GM19351 (cell line): Measurements from ENCODE around the gene IL1F10.

Source experiments
- ATAC-seq: cut with Tn5 transposase; IDR thresholded peaks from one replicate; pipeline ENCODE4 v1.9.1; 2021; ENCODE audit warnings: mild to moderate bottlenecking, moderate library complexity; ENCODE audit not compliant: unreplicated experiment

The IL1F10 gene

GRCh38 chr2:113111823-113112287 lies 44.1 kb downstream of the IL1F10 start:
- ATAC-seq, result no peak

DNA sequence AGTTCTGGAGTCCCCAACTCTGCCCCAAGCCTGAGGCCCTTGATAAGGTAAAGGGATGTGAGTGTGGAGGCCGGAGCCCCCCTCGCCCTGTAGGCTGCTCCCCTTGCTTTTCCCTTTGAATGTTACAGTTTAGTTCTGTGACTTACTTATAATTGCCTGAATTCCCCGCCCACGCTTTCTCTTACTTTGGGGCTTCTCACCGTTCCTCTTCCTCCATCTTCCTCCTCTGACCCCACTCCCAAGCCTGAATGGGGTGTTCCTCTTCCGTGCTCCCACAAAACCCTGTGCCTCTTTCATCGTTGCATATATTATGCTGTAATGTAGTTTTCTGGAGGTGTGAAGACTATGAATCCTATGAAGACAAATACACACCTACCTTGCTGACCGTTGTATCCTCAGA lies 44.7 kb downstream of the IL1F10 start:
- ATAC-seq, result no peak

GRCh38 chr2:113112871-113113270 lies 45.1 kb downstream of the IL1F10 start:
- ATAC-seq, result no peak

DNA sequence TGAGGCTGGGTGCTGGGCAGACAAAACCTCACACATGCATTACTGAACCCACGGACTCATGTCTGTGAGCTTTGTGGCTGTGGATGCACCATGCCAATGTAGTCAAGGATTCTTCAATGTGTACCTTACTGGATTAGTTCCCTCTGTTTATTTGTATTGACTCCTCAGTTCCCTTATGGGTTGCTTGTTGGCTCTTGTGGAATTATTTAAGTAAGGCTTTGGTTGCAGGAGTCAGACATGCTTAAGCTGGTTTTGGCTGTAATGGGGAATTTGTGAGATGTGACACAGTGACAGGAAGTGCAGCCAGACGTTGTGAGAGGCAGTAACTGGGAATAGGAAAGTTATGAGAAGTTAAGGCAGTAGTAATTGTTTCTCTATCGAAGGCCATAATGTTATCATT lies 46.0 kb downstream of the IL1F10 start:
- ATAC-seq, result no peak

DNA sequence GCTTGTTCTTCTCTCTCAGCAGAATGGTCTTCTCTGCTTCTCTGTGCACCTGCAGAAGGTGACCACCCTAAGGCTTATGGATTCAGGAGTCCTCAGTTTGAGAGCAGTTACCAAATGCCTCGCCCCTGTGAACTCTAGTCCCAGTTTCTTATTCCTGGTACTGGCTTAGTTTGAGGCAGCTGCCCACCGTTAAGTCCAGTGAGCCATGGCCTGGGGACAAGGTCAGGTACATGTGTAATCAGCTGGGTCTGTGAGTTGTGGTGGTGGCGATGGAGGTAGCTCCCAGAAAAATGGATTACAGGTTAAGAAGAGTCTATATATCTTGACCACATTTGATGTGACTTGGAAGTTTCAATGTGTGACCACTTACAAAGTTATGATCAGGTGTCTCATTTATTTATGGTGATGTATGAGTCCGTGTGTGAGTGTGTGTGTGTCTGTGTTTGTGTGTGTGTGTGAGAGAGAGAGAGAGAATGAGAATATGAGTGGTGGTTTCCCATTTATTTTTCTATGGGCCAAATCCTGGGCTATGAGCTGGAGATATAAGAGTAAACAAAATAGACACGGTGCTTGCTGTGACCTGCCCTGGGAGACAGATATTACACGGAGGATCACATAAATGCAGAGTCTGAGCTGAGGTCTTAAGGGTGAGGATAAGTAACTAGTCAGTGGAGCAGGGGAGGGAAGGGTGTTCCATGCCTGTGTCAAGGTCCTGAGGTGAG lies 46.6 kb downstream of the IL1F10 start:
- ATAC-seq, result no peak

GRCh38 chr2:113114996-113115395 lies 47.2 kb downstream of the IL1F10 start:
- no peak for ATAC-seq

DNA sequence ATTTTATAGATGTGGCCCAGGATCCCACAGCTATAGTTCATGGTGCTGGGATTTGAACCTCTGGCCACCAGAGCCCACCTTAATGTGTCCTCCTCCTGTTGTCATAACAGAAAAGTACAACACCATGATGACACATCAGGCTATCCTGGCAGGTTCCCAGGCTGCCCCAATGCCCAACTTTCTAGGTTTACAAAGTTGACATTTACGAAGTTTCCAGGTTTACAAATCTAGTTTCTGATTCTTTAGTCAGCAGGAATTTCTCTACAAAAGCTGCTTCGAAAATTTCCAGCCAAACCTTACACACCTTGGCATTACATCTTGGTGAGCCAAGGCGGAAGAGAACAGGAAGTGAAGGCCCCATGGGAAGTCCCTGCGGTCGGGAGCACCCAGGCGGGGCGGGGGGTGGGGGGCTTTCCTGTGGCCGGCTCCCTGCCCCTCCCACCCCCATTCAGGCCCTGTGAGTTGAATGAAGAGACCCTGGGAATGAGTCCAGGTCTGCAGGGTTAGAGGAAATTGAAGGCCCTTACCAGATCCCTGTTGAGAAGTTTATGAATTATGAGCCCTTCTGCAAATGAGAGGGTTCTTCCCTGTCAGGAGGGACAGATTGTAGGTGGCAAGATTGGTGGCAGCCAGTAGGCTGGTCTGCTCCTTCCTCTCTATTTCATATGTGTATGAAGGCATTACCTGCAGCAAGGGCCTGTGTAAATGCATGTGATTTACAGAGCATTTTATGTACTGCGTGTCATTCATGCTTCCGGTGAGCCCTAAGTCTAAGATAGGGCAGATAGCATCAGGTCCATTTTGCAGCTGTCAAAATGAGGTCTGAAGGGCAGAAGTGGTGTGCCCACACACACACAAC lies 48.6 kb downstream of the IL1F10 start:
- no peak for ATAC-seq

- no peak for ATAC-seq
Observed at GRCh38 chr2:113117541-113118262, 49.9 kb downstream of the IL1F10 start.

DNA sequence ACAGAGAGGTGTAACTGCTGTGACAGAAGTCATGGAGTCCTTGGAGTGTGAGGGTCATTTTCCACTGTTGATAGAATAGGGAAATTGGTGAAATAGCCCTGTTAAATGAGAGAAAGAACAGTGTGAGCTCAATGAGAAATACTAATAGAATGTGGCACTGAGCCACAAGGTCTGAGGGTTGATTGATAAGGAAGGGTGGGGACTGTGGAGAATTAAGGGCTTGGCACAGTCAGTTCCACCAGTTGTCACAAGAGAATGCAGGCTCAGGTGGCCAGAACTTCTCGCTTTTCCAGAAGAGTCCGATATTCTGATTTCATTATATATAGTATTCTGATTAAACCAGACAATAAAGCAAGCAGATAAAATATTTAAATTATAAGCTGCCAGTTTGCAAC lies 50.5 kb downstream of the IL1F10 start:
- no peak for ATAC-seq

DNA sequence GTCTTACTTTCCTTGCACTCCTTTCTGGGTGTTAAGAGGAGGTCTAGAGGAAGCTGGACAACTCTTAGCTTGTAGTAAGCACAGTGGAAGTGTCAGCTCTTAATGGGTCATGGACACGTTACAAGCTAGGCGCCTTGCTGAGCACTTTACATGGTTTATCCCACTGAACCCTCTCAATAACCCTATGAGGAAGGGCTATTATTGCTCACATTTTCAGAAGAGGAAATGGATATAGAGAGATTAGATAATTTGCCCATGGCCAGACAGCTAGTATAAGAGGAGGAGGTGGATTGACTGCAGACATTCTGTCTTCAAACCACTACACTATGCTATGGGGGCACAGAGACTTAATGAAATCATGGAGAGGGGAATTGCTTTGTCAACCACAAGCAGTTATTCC lies 51.3 kb downstream of the IL1F10 start:
- ATAC-seq, result no peak

GRCh38 chr2:113120861-113121260 lies 53.1 kb downstream of the IL1F10 start:
- no peak for ATAC-seq

DNA sequence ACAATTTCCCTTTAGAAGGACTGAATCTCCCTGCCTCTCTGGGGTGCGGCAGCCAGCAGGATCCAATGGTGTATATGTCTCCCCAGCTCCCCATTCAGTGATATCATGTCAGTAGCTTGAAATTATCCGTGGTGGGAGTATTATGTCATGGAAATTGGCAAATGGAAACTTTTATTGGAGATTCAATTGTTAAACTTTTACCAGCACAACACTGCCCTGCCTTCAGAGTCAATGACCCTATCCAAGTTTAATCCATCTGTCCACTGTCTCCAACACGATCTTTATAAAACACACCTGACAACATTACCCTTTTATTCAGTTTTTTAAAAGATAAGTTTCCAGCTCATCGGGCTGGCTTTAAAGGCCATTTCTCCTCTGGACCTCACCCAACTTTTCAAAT lies 54.6 kb downstream of the IL1F10 start:
- no peak for ATAC-seq

- ATAC-seq, result no peak
Observed at GRCh38 chr2:113123726-113124125, 56.0 kb downstream of the IL1F10 start.

- ATAC-seq, result peak; percentile 59
Observed at GRCh38 chr2:113124181-113124961, 56.6 kb downstream of the IL1F10 start.
